K562 (cell line): ENCODE results near the gene RASAL1. TPM values are rescaled to one million over a fixed set of nuclear protein-coding genes. Genes with fewer than 3 reads are reported as not detected.

ENCODE experiments used
- E2F5 ChIP-seq: sonication (generic); formaldehyde crosslinking; IDR thresholded peaks from 2 replicates; pipeline ENCODE4 v1.8.0; 2022; ENCODE audit warnings: mild to moderate bottlenecking, missing genetic modification reagents
- MCM2 ChIP-seq: fragments of 450-650 bp; IDR thresholded peaks from 2 replicates; pipeline ENCODE4 v1.6.1; 2017; ENCODE audit warnings: low read depth, mild to moderate bottlenecking
- RBM25 ChIP-seq: fragments of 200-400 bp; formaldehyde crosslinking; IDR thresholded peaks from 2 replicates; pipeline ENCODE4 v1.6.1; 2018; ENCODE audit warnings: low read length, low read depth, moderate library complexity; ENCODE audit not compliant: severe bottlenecking
- REST ChIP-seq, 2 experiments: fragments of 450-650 bp; formaldehyde crosslinking in 1 of 2; IDR thresholded peaks; 2 replicates each; pipeline versions ENCODE4 v1.4.0 to v1.6.1; 2014 to 2020; ENCODE audit warnings: mild to moderate bottlenecking in 2 of 2, borderline replicate concordance in 1 of 2, low read depth in 1 of 2
- ZNF592 ChIP-seq: fragments of 450-650 bp; IDR thresholded peaks from 2 replicates; pipeline ENCODE4 v1.6.1; 2017; ENCODE audit warnings: antibody characterized with exemption, mild to moderate bottlenecking
- ZNF644 ChIP-seq: fragments of 200-800 bp; sonication (Bioruptor generic); IDR thresholded peaks from 2 replicates; pipeline ENCODE4 v1.6.1; 2016; ENCODE audit warnings: low read depth, missing genetic modification characterization, missing compliant biosample characterization
- ZSCAN29 ChIP-seq: fragments of 450-650 bp; IDR thresholded peaks from 2 replicates; pipeline ENCODE4 v1.6.1; 2017
- polyA plus RNA-seq, 8 experiments: library from polyadenylated mRNA; depleted of rRNA in 4 of 8; stranded (reverse) in 5 of 8; unstranded in 3 of 8; fragments of >200 nt; fragmentation: Nextera tagmentation in 2 of 8; fragmentation: Illumina TruSeq in 1 of 8; extraction: Ambion mirVana in 2 of 8; extraction: Trizol in 1 of 8; gene quantifications; 2 replicates each; pipeline versions ENCODE4 v1.2.1 to v1.2.3, GENCODE V29; 2011 to 2014; ENCODE audit warnings: inconsistent platforms in 1 of 8, missing spikeins in 1 of 8
- total RNA-seq, 7 experiments: library from RNA; depleted of rRNA in 6 of 7; stranded (reverse); fragments of >200 nt in 6 of 7; fragmentation: Illumina TruSeq in 2 of 7; extraction: Trizol in 2 of 7; gene quantifications; 2 replicates each; pipeline versions ENCODE4 v1.2.1 to v1.2.3, GENCODE V29; 2011 to 2021; ENCODE audit warnings: low replicate concordance in 1 of 7
- TF ChIP-seq, protein P1 (sequence below): sonication (generic); formaldehyde crosslinking; IDR thresholded peaks from 2 replicates; pipeline ENCODE4 v1.8.0; 2023; ENCODE audit warnings: missing genetic modification reagents, mild to moderate bottlenecking, borderline replicate concordance

The RASAL1 gene
- total and polyA plus RNA-seq, 9 of the 15 experiments (the other 6 are each of a cell fraction or from before 2014, with no cell fraction given): 0.06 to 0.16 (median 0.14) TPM; not detected in 6

DNA sequence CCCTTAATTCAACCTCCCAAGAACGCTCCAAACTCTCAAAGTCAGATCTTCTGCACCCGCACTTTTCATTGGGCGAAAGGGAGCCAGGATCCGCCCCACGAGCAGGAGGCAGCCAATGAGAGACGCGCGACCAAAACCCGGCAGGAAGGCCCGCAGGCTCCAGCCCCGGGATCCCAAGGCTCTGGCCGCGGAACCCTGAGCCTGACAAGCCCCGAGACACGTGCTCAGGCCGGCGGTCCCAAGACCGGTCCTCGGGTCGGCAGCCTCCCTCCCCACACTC lies 49.3 kb upstream of the RASAL1 start (continued):
- TF ChIP-seq, protein P1, sequence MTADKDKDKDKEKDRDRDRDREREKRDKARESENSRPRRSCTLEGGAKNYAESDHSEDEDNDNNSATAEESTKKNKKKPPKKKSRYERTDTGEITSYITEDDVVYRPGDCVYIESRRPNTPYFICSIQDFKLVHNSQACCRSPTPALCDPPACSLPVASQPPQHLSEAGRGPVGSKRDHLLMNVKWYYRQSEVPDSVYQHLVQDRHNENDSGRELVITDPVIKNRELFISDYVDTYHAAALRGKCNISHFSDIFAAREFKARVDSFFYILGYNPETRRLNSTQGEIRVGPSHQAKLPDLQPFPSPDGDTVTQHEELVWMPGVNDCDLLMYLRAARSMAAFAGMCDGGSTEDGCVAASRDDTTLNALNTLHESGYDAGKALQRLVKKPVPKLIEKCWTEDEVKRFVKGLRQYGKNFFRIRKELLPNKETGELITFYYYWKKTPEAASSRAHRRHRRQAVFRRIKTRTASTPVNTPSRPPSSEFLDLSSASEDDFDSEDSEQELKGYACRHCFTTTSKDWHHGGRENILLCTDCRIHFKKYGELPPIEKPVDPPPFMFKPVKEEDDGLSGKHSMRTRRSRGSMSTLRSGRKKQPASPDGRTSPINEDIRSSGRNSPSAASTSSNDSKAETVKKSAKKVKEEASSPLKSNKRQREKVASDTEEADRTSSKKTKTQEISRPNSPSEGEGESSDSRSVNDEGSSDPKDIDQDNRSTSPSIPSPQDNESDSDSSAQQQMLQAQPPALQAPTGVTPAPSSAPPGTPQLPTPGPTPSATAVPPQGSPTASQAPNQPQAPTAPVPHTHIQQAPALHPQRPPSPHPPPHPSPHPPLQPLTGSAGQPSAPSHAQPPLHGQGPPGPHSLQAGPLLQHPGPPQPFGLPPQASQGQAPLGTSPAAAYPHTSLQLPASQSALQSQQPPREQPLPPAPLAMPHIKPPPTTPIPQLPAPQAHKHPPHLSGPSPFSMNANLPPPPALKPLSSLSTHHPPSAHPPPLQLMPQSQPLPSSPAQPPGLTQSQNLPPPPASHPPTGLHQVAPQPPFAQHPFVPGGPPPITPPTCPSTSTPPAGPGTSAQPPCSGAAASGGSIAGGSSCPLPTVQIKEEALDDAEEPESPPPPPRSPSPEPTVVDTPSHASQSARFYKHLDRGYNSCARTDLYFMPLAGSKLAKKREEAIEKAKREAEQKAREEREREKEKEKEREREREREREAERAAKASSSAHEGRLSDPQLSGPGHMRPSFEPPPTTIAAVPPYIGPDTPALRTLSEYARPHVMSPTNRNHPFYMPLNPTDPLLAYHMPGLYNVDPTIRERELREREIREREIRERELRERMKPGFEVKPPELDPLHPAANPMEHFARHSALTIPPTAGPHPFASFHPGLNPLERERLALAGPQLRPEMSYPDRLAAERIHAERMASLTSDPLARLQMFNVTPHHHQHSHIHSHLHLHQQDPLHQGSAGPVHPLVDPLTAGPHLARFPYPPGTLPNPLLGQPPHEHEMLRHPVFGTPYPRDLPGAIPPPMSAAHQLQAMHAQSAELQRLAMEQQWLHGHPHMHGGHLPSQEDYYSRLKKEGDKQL: 0 out of 2 replicates have a peak, but pooled peaks have one; percentile 77
- TF ChIP-seq E2F5 (no peak), REST (IDR thresholded peaks at IDR 0.05; ENCODE audit: borderline replicate concordance) (no peak), REST (CRISPR knock-in tag; IDR thresholded peaks at IDR 0.05; ENCODE audit: low read depth) (0 out of 2 replicates have a peak, but pooled peaks have one; percentile 26), MCM2 (no peak), ZNF644 (tag) (no peak), ZSCAN29 (no peak), RBM25 (peak; percentile 84), ZNF592 (0 out of 2 replicates have a peak, but pooled peaks have one; percentile 38)
